Measurements from ENCODE around the gene BLVRB. TPM values are rescaled to one million over a fixed set of nuclear protein-coding genes. Genes with fewer than 3 reads are reported as not detected.

The BLVRB gene
- total and polyA plus RNA-seq, 2 of the 8 experiments (the other 6 are each of a cell fraction or from before 2014, with no cell fraction given) = 28.7 to 182 TPM

GRCh38 chr19:40457048-40457447, 8.5 kb downstream of the BLVRB start:
- H3K4me1 ChIP-seq (replicated peaks in 1 of 4; ENCODE audit: control insufficient read depth in 3 of 4, insufficient read depth in 4 of 4, low read length in 3 of 4) = no peaks in the 10 kb centered on the region
- H4K91ac ChIP-seq (replicated peaks; ENCODE audit: insufficient read length, low read length) = no peak overlapping the region
- H3K79me2 ChIP-seq (ENCODE audit: control insufficient read depth in 1 of 2, insufficient read depth in 2 of 2, low read length in 2 of 2) = no peaks in the 10 kb centered on the region
- H4K8ac ChIP-seq (ENCODE audit: extremely low read depth, insufficient read depth, low read length) = no peak overlapping the region
- CTCF ChIA-PET (ENCODE audit: partially characterized antibody) = interaction anchor here (0.8 to 1.3 kb wide), 2 partner anchors 46 to 85 kb away, joined by 3 read pairs; no protein-coding TSS in a partner anchor
- no peak overlapping the region for H2BK20ac ChIP-seq (ENCODE audit: low read length)
- no peak overlapping the region for H3K23ac ChIP-seq (ENCODE audit: insufficient read length)
- no peak overlapping the region for H2BK15ac ChIP-seq (ENCODE audit: low read length)
- FAIRE-seq = no peak
- no peak overlapping the region for H2BK5ac ChIP-seq (ENCODE audit: low read depth, low read length)
- no peak overlapping the region for H3K56ac ChIP-seq (replicated peaks; ENCODE audit: insufficient read length, low read depth, low read length)
- POLR2A ChIA-PET (ENCODE audit: partially characterized antibody) = interaction anchor here (3.9 kb wide), 1 partner anchor 14 kb away, joined by 15 read pairs; the partner anchor contains the start of gene SERTAD3
- H2AK5ac ChIP-seq (ENCODE audit: low read depth, low read length) = no peak overlapping the region
- 92% methylated on average over 5 of the region's 5 CpGs; no CpG with 5 or more reads in 1 of the 2 experiments for WGBS, 2 experiments (ENCODE audit: extremely low coverage in 1 of 2, insufficient coverage in 1 of 2, insufficient read length in 1 of 2, insufficient replicate concordance in 2 of 2, low coverage in 1 of 2, low lambda C conversion rate in 2 of 2, missing lambda C conversion rate in 1 of 2)
- no peak overlapping the region for H3K4me3 ChIP-seq (ENCODE audit: extremely low read depth in 1 of 4, insufficient read depth in 2 of 4, low read depth in 3 of 4, low read length in 4 of 4)
- H3K27me3 ChIP-seq (replicated peaks in 1 of 4; ENCODE audit: control insufficient read depth in 3 of 4, extremely low read depth in 1 of 4, insufficient read depth in 3 of 4, low read length in 3 of 4) = no peaks in the 10 kb centered on the region; a peak in 1 of 7 replicates
- no peak overlapping the region for H2BK12ac ChIP-seq (ENCODE audit: low read depth, low read length)
- no peak overlapping the region for H3K4me2 ChIP-seq (ENCODE audit: insufficient read depth in 1 of 2, low read depth in 2 of 2, low read length in 2 of 2)
- peaks cover 0 to 1% of the 10 kb centered on the region in 2 experiments for H4K20me1 ChIP-seq (replicated peaks in 1 of 2; ENCODE audit: control insufficient read depth in 1 of 2, insufficient read depth in 2 of 2, low read length in 2 of 2)
- no peak for DNase-seq (ENCODE audit: low read depth in 1 of 2, low spot score in 2 of 2)
- H3K4ac ChIP-seq (replicated peaks; ENCODE audit: insufficient read length, low read depth, low read length) = no peak overlapping the region
- H2BK120ac ChIP-seq (replicated peaks; ENCODE audit: low read depth, low read length) = no peak overlapping the region
- H3K36me3 ChIP-seq (ENCODE audit: control insufficient read depth in 2 of 4, insufficient read depth in 4 of 4, low read length in 3 of 4) = no peaks in the 10 kb centered on the region
- H3K23me2 ChIP-seq (ENCODE audit: low read depth, low read length) = no peaks in the 10 kb centered on the region
- H3K9me3 ChIP-seq (ENCODE audit: insufficient read depth in 2 of 2, low read depth in 1 of 2, low read length in 1 of 2) = no peaks in the 10 kb centered on the region
- no peak overlapping the region for H3K27ac ChIP-seq (ENCODE audit: low read depth, low read length)
- H3K9ac ChIP-seq (replicated peaks in 1 of 4; ENCODE audit: extremely low read depth in 1 of 4, low read depth in 3 of 4, low read length in 3 of 4) = no peak overlapping the region
- H2AFZ ChIP-seq (ENCODE audit: low read length) = no peak overlapping the region
- no peak overlapping the region for H3K14ac ChIP-seq (ENCODE audit: insufficient read length)
- H3K18ac ChIP-seq (ENCODE audit: extremely low read depth, low read length) = no peak overlapping the region
- no peak overlapping the region for H4K5ac ChIP-seq (ENCODE audit: insufficient read length, low read depth, low read length)
- no peaks in the 10 kb centered on the region for H3K79me1 ChIP-seq (ENCODE audit: low read depth, low read length)
- TF ChIP-seq KDM1A (IDR thresholded peaks at IDR 0.05; ENCODE audit: borderline replicate concordance, low read length) (no peak), BRCA1 (IDR thresholded peaks at IDR 0.05; ENCODE audit: low read depth, low read length) (no peak), KDM4A (IDR thresholded peaks at IDR 0.05; ENCODE audit: low read depth, low read length, severe bottlenecking) (no peak), NANOG (IDR thresholded peaks at IDR 0.05; ENCODE audit: insufficient read depth, low read depth, low read length, poor library complexity, severe bottlenecking) (no peak), BACH1 (IDR thresholded peaks at IDR 0.05; ENCODE audit: low read length) (no peak), JUND (IDR thresholded peaks at IDR 0.05; ENCODE audit: low read length) (no peak), TEAD4 (IDR thresholded peaks at IDR 0.05; ENCODE audit: low read depth, low read length) (no peak), CTBP2 (IDR thresholded peaks at IDR 0.05; ENCODE audit: borderline replicate concordance, insufficient read depth, insufficient read length, low read length) (no peak), CHD2 (IDR thresholded peaks at IDR 0.05; ENCODE audit: low read length) (no peak), POU5F1 (IDR thresholded peaks at IDR 0.05; ENCODE audit: low read depth, low read length) (no peak), SP4 (IDR thresholded peaks at IDR 0.05; ENCODE audit: low read length) (no peak), SIX5 (IDR thresholded peaks at IDR 0.05; ENCODE audit: low read depth, low read length) (no peak)
- TF ChIP-seq, protein P1, sequence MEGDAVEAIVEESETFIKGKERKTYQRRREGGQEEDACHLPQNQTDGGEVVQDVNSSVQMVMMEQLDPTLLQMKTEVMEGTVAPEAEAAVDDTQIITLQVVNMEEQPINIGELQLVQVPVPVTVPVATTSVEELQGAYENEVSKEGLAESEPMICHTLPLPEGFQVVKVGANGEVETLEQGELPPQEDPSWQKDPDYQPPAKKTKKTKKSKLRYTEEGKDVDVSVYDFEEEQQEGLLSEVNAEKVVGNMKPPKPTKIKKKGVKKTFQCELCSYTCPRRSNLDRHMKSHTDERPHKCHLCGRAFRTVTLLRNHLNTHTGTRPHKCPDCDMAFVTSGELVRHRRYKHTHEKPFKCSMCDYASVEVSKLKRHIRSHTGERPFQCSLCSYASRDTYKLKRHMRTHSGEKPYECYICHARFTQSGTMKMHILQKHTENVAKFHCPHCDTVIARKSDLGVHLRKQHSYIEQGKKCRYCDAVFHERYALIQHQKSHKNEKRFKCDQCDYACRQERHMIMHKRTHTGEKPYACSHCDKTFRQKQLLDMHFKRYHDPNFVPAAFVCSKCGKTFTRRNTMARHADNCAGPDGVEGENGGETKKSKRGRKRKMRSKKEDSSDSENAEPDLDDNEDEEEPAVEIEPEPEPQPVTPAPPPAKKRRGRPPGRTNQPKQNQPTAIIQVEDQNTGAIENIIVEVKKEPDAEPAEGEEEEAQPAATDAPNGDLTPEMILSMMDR (IDR thresholded peaks at IDR 0.05; ENCODE audit: control extremely low read depth in 1 of 3, insufficient read depth in 1 of 3, low read depth in 1 of 3, low read length in 3 of 3) = no peak

All from H1 (cell line).